ENCODE results near the gene RAPGEF6.

RAPGEF6 gene

DNA sequence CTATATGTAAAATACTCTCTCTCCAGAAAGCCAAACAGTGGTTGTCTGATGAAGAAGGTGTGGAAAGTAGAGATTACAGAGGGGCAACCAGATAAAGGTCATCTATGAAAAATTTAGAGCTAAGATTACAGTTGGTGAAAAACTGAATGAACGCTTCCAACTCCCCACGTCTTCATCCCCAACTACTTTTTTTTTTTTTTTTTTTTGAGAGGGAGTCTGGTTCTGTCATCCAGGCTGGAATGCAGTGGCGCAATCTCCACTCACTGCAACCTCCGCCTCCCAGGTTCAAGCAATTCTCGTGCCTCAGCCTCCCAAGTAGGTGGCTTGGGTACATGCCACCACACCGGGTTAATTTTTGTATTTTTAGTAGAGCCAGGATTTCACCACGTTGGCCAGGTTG is 64.3 kb downstream of the RAPGEF6 start:
- DNase-seq (ENCODE audit: low spot score): no peak
- TF ChIP-seq, protein P1, sequence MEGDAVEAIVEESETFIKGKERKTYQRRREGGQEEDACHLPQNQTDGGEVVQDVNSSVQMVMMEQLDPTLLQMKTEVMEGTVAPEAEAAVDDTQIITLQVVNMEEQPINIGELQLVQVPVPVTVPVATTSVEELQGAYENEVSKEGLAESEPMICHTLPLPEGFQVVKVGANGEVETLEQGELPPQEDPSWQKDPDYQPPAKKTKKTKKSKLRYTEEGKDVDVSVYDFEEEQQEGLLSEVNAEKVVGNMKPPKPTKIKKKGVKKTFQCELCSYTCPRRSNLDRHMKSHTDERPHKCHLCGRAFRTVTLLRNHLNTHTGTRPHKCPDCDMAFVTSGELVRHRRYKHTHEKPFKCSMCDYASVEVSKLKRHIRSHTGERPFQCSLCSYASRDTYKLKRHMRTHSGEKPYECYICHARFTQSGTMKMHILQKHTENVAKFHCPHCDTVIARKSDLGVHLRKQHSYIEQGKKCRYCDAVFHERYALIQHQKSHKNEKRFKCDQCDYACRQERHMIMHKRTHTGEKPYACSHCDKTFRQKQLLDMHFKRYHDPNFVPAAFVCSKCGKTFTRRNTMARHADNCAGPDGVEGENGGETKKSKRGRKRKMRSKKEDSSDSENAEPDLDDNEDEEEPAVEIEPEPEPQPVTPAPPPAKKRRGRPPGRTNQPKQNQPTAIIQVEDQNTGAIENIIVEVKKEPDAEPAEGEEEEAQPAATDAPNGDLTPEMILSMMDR (IDR thresholded peaks at IDR 0.05; ENCODE audit: extremely low read depth, missing control alignments): no peak

DNA sequence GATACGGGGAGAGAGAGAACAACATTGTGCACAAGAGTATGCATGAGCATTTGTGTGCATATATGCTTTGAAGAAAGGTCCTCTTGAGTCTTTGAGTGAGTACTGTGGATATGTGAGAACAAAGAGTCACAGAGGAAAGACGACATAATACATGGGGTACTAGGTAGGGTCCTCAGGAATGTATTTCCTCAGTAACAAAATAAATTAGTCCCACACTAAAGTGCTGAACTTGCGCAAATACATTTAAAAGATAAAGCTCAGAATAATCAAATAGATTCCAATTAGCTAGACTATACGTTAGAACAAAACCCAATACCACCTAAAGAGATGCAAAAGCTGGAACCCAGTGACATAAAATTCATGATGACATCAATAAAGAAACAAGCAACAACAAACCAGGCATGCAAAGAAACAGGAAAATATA is 70.8 kb downstream of the RAPGEF6 start:
- DNase-seq (ENCODE audit: low spot score): no peak
- TF ChIP-seq, protein P1 (IDR thresholded peaks at IDR 0.05; ENCODE audit: extremely low read depth, missing control alignments): no peak

DNA sequence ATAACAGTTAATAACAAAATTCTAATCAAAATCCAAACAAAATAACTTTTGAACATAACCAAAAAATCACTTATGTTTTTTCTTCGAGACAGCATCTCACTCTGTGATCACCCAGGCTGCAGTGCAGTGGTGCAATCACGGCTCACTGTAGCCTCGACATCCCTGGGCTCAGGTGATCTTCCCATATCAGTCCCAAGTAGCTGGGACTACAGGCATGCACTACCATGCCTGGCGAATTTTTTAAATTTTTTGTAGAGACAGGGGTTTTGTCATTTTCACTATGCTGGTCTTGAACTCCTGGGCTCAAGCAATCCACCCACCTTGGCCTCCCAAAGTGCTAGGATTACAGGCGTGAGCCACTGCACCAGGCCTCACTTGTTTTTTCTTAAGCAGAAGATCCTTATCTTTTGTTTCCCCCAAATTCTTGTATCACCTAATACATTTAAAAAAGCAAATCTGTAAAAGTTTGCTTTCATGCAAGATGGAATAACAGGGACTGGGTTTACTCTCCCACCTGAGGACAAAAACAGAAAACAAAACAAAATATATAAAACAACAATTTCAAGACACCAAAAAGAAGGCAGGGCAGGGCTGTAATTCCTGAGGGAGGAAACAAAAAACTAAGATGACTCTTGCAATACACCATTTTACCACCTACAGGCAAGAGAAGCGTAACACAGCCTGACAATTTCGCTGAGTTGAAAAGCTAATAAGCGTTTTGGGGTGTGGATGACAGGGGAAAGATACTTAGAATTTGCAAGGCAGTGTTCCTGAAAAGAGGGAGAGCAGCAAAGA is 71.4 kb downstream of the RAPGEF6 start:
- TF ChIP-seq, protein P1 (IDR thresholded peaks at IDR 0.05; ENCODE audit: extremely low read depth, missing control alignments): no peak
- no peak for DNase-seq (ENCODE audit: low spot score)

DNA sequence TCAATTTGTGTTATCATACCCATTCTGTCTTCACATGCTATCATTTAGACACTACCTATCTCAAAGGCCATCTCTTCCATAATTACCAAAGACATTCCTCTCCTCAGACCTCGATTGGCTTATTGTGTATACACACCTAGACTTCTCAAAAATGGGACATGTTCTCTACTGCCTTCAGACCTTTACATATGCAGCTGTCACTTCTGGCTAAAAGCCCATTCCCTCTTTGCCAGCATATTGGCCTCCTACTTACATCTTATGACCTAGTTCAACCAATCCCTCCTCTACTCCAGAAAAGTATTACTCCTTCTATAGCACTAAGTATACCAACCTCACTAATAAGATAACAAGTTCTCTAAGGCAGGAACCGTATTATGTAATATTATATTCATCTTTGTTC is 84.4 kb downstream of the RAPGEF6 start:
- no peak for DNase-seq (ENCODE audit: low spot score)
- TF ChIP-seq, protein P1 (IDR thresholded peaks at IDR 0.05; ENCODE audit: extremely low read depth, missing control alignments): no peak

DNA sequence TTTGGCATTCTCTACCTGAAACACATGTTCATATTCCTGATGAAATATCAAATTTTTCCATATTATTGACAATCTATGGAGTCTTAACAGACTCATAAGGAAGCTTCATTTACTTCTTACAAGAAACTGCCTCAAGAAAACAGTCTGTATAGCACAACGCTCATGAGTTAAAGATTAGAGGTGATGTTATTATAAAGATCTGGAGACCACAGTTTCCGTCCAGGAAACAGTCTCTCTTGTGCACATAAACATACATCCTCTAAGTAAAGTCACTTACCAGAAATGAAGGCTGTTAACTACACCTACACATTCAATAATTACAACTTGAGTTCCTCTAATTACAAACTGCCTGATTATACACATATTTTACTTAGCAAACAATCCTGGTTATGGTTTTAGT is 86.9 kb downstream of the RAPGEF6 start:
- TF ChIP-seq, protein P1 (IDR thresholded peaks at IDR 0.05; ENCODE audit: extremely low read depth, missing control alignments): no peak
- DNase-seq (ENCODE audit: low spot score): no peak

DNA sequence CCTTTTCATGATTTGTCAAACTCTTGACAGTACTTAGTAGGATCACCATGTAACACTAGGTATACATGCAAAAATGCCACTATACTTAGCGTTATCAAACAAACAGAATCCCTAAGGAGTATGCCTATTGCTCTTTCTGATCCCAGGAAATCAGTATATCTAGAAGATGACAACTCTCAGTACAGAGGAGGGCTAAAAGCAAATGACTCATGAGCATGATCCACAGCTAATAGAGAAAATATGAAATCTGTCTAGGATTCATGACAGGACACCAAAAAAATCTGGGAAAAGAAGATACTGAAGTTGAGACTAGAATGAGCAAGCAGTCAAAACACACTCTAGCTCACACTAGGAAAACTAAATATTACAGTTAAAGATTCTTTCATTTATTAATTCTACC is 89.2 kb downstream of the RAPGEF6 start:
- DNase-seq (ENCODE audit: low spot score): no peak

DNA sequence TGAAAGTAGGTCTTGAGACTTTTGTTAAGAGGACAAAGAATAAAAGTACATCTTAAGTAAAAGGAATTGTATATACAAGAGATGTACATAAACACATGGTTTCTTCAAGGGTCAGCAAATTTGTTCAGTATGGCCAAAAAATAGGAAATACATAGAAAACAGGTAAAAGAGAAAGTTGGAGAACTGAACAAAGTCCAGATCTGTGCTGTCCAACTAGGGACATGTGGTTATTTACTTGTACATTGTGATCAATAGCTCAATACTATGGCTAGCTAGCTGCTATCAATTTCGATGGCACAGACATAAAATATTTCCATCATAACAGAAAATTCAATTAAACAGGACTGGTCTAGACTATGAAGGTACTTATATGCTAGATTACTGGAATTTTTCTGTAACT is 92.3 kb downstream of the RAPGEF6 start:
- TF ChIP-seq, protein P1 (IDR thresholded peaks at IDR 0.05; ENCODE audit: extremely low read depth, missing control alignments): no peak
- DNase-seq (ENCODE audit: low spot score): no peak

More for the DNA sequence above, 89.2 kb downstream of the RAPGEF6 start:
- TF ChIP-seq, protein P1 (IDR thresholded peaks at IDR 0.05; ENCODE audit: extremely low read depth, missing control alignments): no peak

Measured in GM20000 (cell line).